GM21526 (cell line): ENCODE measurements around the gene ASZ1.

Source experiments
- ATAC-seq: cut with Tn5 transposase; IDR thresholded peaks from one replicate; pipeline ENCODE4 v1.9.1; 2021; ENCODE audit warnings: moderate library complexity; ENCODE audit not compliant: unreplicated experiment, low FRiP score

ASZ1 gene

GRCh38 chr7:117347962-117348672 is 79.2 kb downstream of the ASZ1 start:
- ATAC-seq = peak; percentile 97

- ATAC-seq = peak; percentile 20
Measured at GRCh38 chr7:117347480-117347879, 79.8 kb downstream of the ASZ1 start.

- ATAC-seq = no peak
Measured at GRCh38 chr7:117346161-117346560, 81.1 kb downstream of the ASZ1 start.

GRCh38 chr7:117338020-117338419 is 89.3 kb downstream of the ASZ1 start:
- no peak for ATAC-seq

GRCh38 chr7:117333168-117333567 is 94.1 kb downstream of the ASZ1 start:
- ATAC-seq = no peak

- no peak for ATAC-seq
Measured at GRCh38 chr7:117332031-117332430, 95.3 kb downstream of the ASZ1 start.

- no peak for ATAC-seq
Measured at GRCh38 chr7:117325836-117326235, 101.5 kb downstream of the ASZ1 start.

- no peak for ATAC-seq
Measured at GRCh38 chr7:117324960-117325359, 102.3 kb downstream of the ASZ1 start.

- ATAC-seq = no peak
Measured at GRCh38 chr7:117323851-117324711, 103.2 kb downstream of the ASZ1 start.

- no peak for ATAC-seq
Measured at GRCh38 chr7:117323305-117323850, 103.9 kb downstream of the ASZ1 start.

GRCh38 chr7:117322741-117323304 is 104.5 kb downstream of the ASZ1 start, which contains the start of gene WNT2:
Gene WNT2 (minus strand): TSS chr7:117323058. CDS start chr7:117322989, 69 bp downstream.
- no peak for ATAC-seq

- ATAC-seq = no peak
Measured at GRCh38 chr7:117320523-117320922, 106.8 kb downstream of the ASZ1 start.

- ATAC-seq = no peak
Measured at GRCh38 chr7:117319181-117319580, 108.1 kb downstream of the ASZ1 start.

- no peak for ATAC-seq
Measured at GRCh38 chr7:117313582-117313981, 113.7 kb downstream of the ASZ1 start.
